Lung (tissue), 12 donors: ENCODE data around the gene ANGPTL8. TPM values are rescaled to one million over a fixed set of nuclear protein-coding genes. Genes with fewer than 3 reads are reported as not detected.

Experiments
- ATAC-seq: fragments of 200-7000 bp; cut with Tn5 transposase; one replicate; pipeline ENCODE4 v1.9.1; 2020; ENCODE audit warnings: moderate number of reproducible peaks; ENCODE audit not compliant: insufficient read depth, low FRiP score
- DNase-seq, 3 donors: peaks; one replicate each; pipeline ENCODE4 v3.0.0-alpha.2; 2013 to 2017
- H3K27ac ChIP-seq, 2 donors: one replicate each; pipeline ENCODE4 v1.5.1; 2013; ENCODE audit warnings: mild to moderate bottlenecking in 2 of 2, moderate library complexity in 2 of 2, control low read depth in 1 of 2, inconsistent platforms in 1 of 2, low read depth in 1 of 2, low read length in 1 of 2
- H3K27me3 ChIP-seq, 3 donors: one replicate each; pipeline ENCODE4 v1.5.1; 2013; ENCODE audit warnings: low read length in 2 of 3; ENCODE audit not compliant: control insufficient read depth in 3 of 3, insufficient read depth in 3 of 3
- H3K36me3 ChIP-seq, 4 donors: one replicate each; pipeline ENCODE4 v1.5.1; 2013; ENCODE audit warnings: low read length in 4 of 4, mild to moderate bottlenecking in 1 of 4, moderate library complexity in 1 of 4; ENCODE audit not compliant: control insufficient read depth in 4 of 4, insufficient read depth in 4 of 4
- H3K4me1 ChIP-seq, 5 donors: one replicate each; pipeline ENCODE4 v1.5.1; 2013; ENCODE audit warnings: low read length in 5 of 5, mild to moderate bottlenecking in 2 of 5, moderate library complexity in 1 of 5; ENCODE audit not compliant: control insufficient read depth in 5 of 5, insufficient read depth in 5 of 5
- H3K4me3 ChIP-seq: one replicate; pipeline ENCODE4 v1.5.1; 2013; ENCODE audit warnings: mild to moderate bottlenecking, control low read depth, moderate library complexity
- H3K9ac ChIP-seq, 2 donors: one replicate each; pipeline ENCODE4 v1.5.1; 2013; ENCODE audit warnings: low read length in 2 of 2, control low read depth in 1 of 2; ENCODE audit not compliant: insufficient read depth in 1 of 2
- H3K9me3 ChIP-seq, 4 donors: one replicate each; pipeline ENCODE4 v1.5.1; 2013; ENCODE audit warnings: low read length in 3 of 4, mild to moderate bottlenecking in 1 of 4, moderate library complexity in 1 of 4; ENCODE audit not compliant: control insufficient read depth in 4 of 4, insufficient read depth in 3 of 4
- CTCF ChIP-seq: IDR thresholded peaks from 2 replicates; pipeline ENCODE4 v1.5.1; 2012; ENCODE audit warnings: mild to moderate bottlenecking; ENCODE audit errors: control extremely low read depth, extremely low read depth
- WGBS, 2 donors: extraction: QIAGEN DNeasy Blood & Tissue Kit; methylation state at CpG; one replicate each; pipeline ENCODE4 v1.1.7; 2013; 5-methylcytosine and 5-hydroxymethylcytosine counted together
- polyA plus RNA-seq, 2 donors: library from polyadenylated mRNA; stranded (reverse); fragments of 200-250 nt; gene quantifications; one replicate each; pipeline ENCODE4 v1.2.1, GENCODE V29; 2013
- total RNA-seq, 2 donors: library from RNA; depleted of rRNA in 1 of 2; stranded (reverse); fragments of >200 nt in 1 of 2; gene quantifications; one replicate each; pipeline ENCODE4 v1.2.1, GENCODE V29; 2014 to 2021
- donor health status: control.
- donor health status: control.
- donor health status: Bipolar disorder and iron deficiency.
- donor health status: healthy.
- donor health status: DM: yes; HTN: yes; CAD: no.

ANGPTL8 gene
- total and polyA plus RNA-seq, 4 donors: 0.19 to 1.0 TPM; not detected in 2

GRCh38 chr19:11264452-11265176 is 25.2 kb downstream of the ANGPTL8 start:
- Histone ChIP-seq H3K27ac (peak overlapping the region in 1 of 2 donors; percentile 90), H3K9me3 (no peaks in the 10 kb centered on the region), H3K9ac (no peak overlapping the region), H3K4me1 (peaks cover 3 to 27% (median 4%) of the 10 kb centered on the region in 5 donors), H3K27me3 (no peaks in the 10 kb centered on the region), H3K4me3 (no peak overlapping the region), H3K36me3 (no peaks in the 10 kb centered on the region)
- DNase-seq (peak; percentile 66 to 86 (median 76)), ATAC-seq (peak; percentile 64)
- TF ChIP-seq CTCF: no peak
- WGBS, 2 donors: 54 to 69% methylated on average over 19 of the region's 19 CpGs

- no peaks in the 10 kb centered on the region for H3K36me3 ChIP-seq
- peaks cover 3 to 27% (median 4%) of the 10 kb centered on the region in 5 donors for H3K4me1 ChIP-seq
- no peak overlapping the region for H3K4me3 ChIP-seq
- 79 to 95% methylated on average over 6 of the region's 6 CpGs for WGBS, 2 donors
- no peaks in the 10 kb centered on the region for H3K27me3 ChIP-seq
- H3K9ac ChIP-seq: no peak overlapping the region
- no peak for TF ChIP-seq CTCF
- H3K9me3 ChIP-seq: no peaks in the 10 kb centered on the region
- peak overlapping the region in 1 of 2 donors; percentile 90 for H3K27ac ChIP-seq
- DNase-seq: no peak
- no peak for ATAC-seq
Measured at GRCh38 chr19:11265177-11265784, 25.9 kb downstream of the ANGPTL8 start.

- Histone ChIP-seq H3K4me3 (no peak overlapping the region), H3K4me1 (peaks cover 3 to 27% (median 4%) of the 10 kb centered on the region in 5 donors), H3K9ac (no peak overlapping the region), H3K36me3 (no peaks in the 10 kb centered on the region), H3K9me3 (no peaks in the 10 kb centered on the region), H3K27ac (peak overlapping the region in 1 of 2 donors; percentile 90), H3K27me3 (no peaks in the 10 kb centered on the region)
- TF ChIP-seq CTCF: no peak
- ATAC-seq: peak; percentile 20
- no peak for DNase-seq
- 59 to 72% methylated on average over 11 of the region's 11 CpGs for WGBS, 2 donors
Measured at GRCh38 chr19:11265785-11266236, 26.4 kb downstream of the ANGPTL8 start.
